ENCODE measurements around the gene PARVA.

Gene PARVA

GRCh38 chr11:12403122-12403996, 26.0 kb downstream of the PARVA start:
- no peak for FAIRE-seq
- no peak for DNase-seq (ENCODE audit: insufficient read length, low spot score)

GRCh38 chr11:12403997-12404350, 26.6 kb downstream of the PARVA start:
- FAIRE-seq (no peak), DNase-seq (ENCODE audit: insufficient read length, low spot score) (no peak)

GRCh38 chr11:12404436-12404835, 27.1 kb downstream of the PARVA start:
- DNase-seq (ENCODE audit: insufficient read length, low spot score) (no peak), FAIRE-seq (no peak)

GRCh38 chr11:12408156-12408770, 30.9 kb downstream of the PARVA start:
- DNase-seq (ENCODE audit: insufficient read length, low spot score) (no peak), FAIRE-seq (no peak)

- DNase-seq (ENCODE audit: insufficient read length, low spot score) (no peak), FAIRE-seq (no peak)
Measured at GRCh38 chr11:12409621-12410005, 32.2 kb downstream of the PARVA start.

GRCh38 chr11:12410006-12410728, 32.8 kb downstream of the PARVA start:
- FAIRE-seq (no peak), DNase-seq (ENCODE audit: insufficient read length, low spot score) (no peak)

GRCh38 chr11:12411393-12411792, 34.0 kb downstream of the PARVA start:
- no peak for FAIRE-seq
- no peak for DNase-seq (ENCODE audit: insufficient read length, low spot score)

- FAIRE-seq (no peak), DNase-seq (ENCODE audit: insufficient read length, low spot score) (peak; percentile 31)
Measured at GRCh38 chr11:12411806-12412727, 34.7 kb downstream of the PARVA start.

GRCh38 chr11:12413141-12414052, 36.0 kb downstream of the PARVA start:
- no peak for DNase-seq (ENCODE audit: insufficient read length, low spot score)
- no peak for FAIRE-seq

GRCh38 chr11:12414611-12415010, 37.2 kb downstream of the PARVA start:
- DNase-seq (ENCODE audit: insufficient read length, low spot score) = no peak

GRCh38 chr11:12415342-12415966, 38.1 kb downstream of the PARVA start:
- FAIRE-seq (no peak), DNase-seq (ENCODE audit: insufficient read length, low spot score) (no peak)

More at GRCh38 chr11:12414611-12415010, 37.2 kb downstream of the PARVA start:
- no peak for FAIRE-seq

GRCh38 chr11:12416552-12416951, 39.2 kb downstream of the PARVA start:
- FAIRE-seq (no peak), DNase-seq (ENCODE audit: insufficient read length, low spot score) (no peak)

- no peak for DNase-seq (ENCODE audit: insufficient read length, low spot score)
Measured at GRCh38 chr11:12417691-12418611, 40.6 kb downstream of the PARVA start.

GRCh38 chr11:12420040-12420439, 42.7 kb downstream of the PARVA start:
- DNase-seq (ENCODE audit: insufficient read length, low spot score) (no peak), FAIRE-seq (no peak)

More at GRCh38 chr11:12417691-12418611, 40.6 kb downstream of the PARVA start:
- no peak for FAIRE-seq

- FAIRE-seq (no peak), DNase-seq (ENCODE audit: insufficient read length, low spot score) (no peak)
Measured at GRCh38 chr11:12420706-12421105, 43.3 kb downstream of the PARVA start.

- FAIRE-seq = no peak
- DNase-seq (ENCODE audit: insufficient read length, low spot score) = no peak
Measured at GRCh38 chr11:12421386-12421785, 44.0 kb downstream of the PARVA start.

GRCh38 chr11:12426176-12426575, 48.8 kb downstream of the PARVA start:
- no peak for DNase-seq (ENCODE audit: insufficient read length, low spot score)
- no peak for FAIRE-seq

GRCh38 chr11:12429155-12429554, 51.8 kb downstream of the PARVA start:
- FAIRE-seq (no peak), DNase-seq (ENCODE audit: insufficient read length, low spot score) (no peak)
